ENCODE measurements around the gene EXD3.

GRCh38 chr9:137437691-137438590 lies 15.0 kb upstream of the EXD3 start:
- no peak for TF ChIP-seq CTCF (IDR thresholded peaks at IDR 0.05)
- no peak for TF ChIP-seq MEF2A (IDR thresholded peaks at IDR 0.05; ENCODE audit: borderline replicate concordance, low read depth)
- TF ChIP-seq POLR2AphosphoS5 (IDR thresholded peaks at IDR 0.05; ENCODE audit: low read depth, low read length): no peak
- no peak for TF ChIP-seq FOXJ3 (CRISPR knock-in tag; IDR thresholded peaks at IDR 0.05)
- no peak for TF ChIP-seq MAX (IDR thresholded peaks at IDR 0.05; ENCODE audit: low read depth)
- no peak for TF ChIP-seq EP300 (IDR thresholded peaks at IDR 0.05; ENCODE audit: borderline replicate concordance in 1 of 2, low read depth in 1 of 2, low read length in 1 of 2)
- TF ChIP-seq TAF1 (IDR thresholded peaks at IDR 0.05; ENCODE audit: borderline replicate concordance, low read depth, low read length): no peak
- TF ChIP-seq ZBTB33 (IDR thresholded peaks at IDR 0.05; ENCODE audit: borderline replicate concordance, low read depth): no peak
- TF ChIP-seq RFX5 (IDR thresholded peaks at IDR 0.05; ENCODE audit: low read length): no peak
- no peak for TF ChIP-seq EZH2phosphoT487 (IDR thresholded peaks at IDR 0.05; ENCODE audit: borderline replicate concordance, low read depth)
- TF ChIP-seq REST (IDR thresholded peaks at IDR 0.05; ENCODE audit: low read depth, low read length): no peak
- no peak for TF ChIP-seq YY1 (IDR thresholded peaks at IDR 0.05; ENCODE audit: low read depth)
- TF ChIP-seq NRF1 (IDR thresholded peaks at IDR 0.05; ENCODE audit: low read depth, low read length): no peak

All from SK-N-SH (cell line).